ENCODE data around the gene NAGPA. TPM values are rescaled to one million over a fixed set of nuclear protein-coding genes. Genes with fewer than 3 reads are reported as not detected.

The NAGPA gene
- total RNA-seq, 2 donors from 2014 or later = 12.7 to 14.0 TPM

DNA sequence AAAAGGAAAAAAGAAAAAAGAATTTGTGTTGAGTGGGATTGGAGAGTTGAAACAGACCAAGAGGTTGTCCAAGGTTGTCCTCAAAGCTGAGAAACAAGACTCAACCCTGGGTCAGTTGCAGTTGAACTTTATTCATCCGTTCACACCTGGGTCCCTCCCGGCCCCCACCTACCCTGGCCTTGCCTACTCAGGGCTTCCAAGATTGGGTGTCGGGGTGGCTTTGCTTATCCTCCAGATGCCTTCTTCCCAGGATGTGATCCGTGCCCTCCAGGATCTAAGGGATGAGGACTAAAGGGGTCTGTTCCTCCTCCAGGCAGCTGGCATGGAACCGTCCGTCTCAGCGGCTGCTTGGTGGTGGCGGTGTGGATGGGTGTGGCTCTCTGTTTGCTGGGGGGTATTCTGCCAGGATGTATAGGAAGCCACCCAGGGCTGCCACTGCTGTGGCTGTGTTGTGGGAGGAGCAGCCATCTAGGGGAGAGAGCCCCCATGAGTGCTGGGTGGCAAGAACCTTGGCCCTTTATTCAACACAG lies 10.3 kb upstream of the NAGPA start:
- no peaks in the 10 kb centered on the region for H3K9me3 ChIP-seq (ENCODE audit: control insufficient read depth, low read length)
- no peak overlapping the region for H3K4me3 Mint-ChIP-seq
- peaks cover 10% of the 10 kb centered on the region for H3K27me3 ChIP-seq (ENCODE audit: control insufficient read depth, insufficient read depth, low read length, poor library complexity, severe bottlenecking)
- peaks cover 5% of the 10 kb centered on the region for H3K4me1 Mint-ChIP-seq
- no peak overlapping the region for H3K27ac ChIP-seq (ENCODE audit: low read depth, low read length)
- no peaks in the 10 kb centered on the region for H3K36me3 ChIP-seq (ENCODE audit: control insufficient read depth, insufficient read depth, low read length)
- no peaks in the 10 kb centered on the region for H3K4me1 ChIP-seq (ENCODE audit: control insufficient read depth, insufficient read depth, low read length)
- H3K9me3 Mint-ChIP-seq = no peaks in the 10 kb centered on the region
- H3K36me3 Mint-ChIP-seq (ENCODE audit: low read depth) = no peaks in the 10 kb centered on the region
- TF ChIP-seq, protein P1, sequence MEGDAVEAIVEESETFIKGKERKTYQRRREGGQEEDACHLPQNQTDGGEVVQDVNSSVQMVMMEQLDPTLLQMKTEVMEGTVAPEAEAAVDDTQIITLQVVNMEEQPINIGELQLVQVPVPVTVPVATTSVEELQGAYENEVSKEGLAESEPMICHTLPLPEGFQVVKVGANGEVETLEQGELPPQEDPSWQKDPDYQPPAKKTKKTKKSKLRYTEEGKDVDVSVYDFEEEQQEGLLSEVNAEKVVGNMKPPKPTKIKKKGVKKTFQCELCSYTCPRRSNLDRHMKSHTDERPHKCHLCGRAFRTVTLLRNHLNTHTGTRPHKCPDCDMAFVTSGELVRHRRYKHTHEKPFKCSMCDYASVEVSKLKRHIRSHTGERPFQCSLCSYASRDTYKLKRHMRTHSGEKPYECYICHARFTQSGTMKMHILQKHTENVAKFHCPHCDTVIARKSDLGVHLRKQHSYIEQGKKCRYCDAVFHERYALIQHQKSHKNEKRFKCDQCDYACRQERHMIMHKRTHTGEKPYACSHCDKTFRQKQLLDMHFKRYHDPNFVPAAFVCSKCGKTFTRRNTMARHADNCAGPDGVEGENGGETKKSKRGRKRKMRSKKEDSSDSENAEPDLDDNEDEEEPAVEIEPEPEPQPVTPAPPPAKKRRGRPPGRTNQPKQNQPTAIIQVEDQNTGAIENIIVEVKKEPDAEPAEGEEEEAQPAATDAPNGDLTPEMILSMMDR (conservative IDR thresholded peaks at IDR 0.05) = no peak
- peaks cover 22% of the 10 kb centered on the region for H3K27me3 Mint-ChIP-seq (ENCODE audit: insufficient read depth)
- H3K4me3 ChIP-seq (ENCODE audit: low read length) = no peak overlapping the region
- no peak for DNase-seq
- no peak overlapping the region for H3K27ac Mint-ChIP-seq
- no peak overlapping the region for H3K9ac ChIP-seq (ENCODE audit: extremely low read depth, low read length, poor library complexity, severe bottlenecking)
- WGBS, 2 experiments (ENCODE audit: insufficient coverage in 1 of 2, insufficient read length in 1 of 2) = 93 to 100% methylated on average over 3 to 8 of the region's 8 CpGs

DNA sequence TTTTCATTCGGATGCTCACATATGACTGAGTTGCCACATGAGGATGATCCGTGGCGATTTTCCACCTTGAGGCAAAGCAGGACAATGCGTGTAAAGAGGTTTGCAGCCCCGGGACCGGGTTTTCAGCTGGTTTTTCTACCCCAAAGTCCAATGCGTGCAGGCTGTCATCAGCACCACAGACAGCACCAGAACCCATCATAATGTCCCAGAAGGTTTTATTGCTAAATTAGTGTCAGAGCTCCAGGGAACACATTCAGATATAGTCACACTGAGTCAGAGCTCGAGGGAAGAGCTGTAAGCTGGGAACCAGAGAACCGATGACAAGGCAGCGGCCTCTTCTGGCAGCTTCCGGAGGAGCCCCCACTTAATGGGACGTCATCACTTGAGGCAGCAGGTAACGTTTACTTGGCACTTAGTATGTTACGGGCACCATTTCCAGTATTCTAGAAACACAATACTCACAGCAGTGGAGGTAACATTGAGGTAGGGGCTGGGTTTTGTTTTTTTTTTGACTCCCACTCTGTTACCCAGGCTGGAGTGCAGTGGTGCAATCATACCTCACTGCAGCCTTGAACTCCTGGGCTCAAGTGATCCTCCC lies 8.9 kb upstream of the NAGPA start:
- no peaks in the 10 kb centered on the region for H3K4me1 ChIP-seq (ENCODE audit: control insufficient read depth, insufficient read depth, low read length)
- DNase-seq = peak; percentile 70
- peaks cover 10% of the 10 kb centered on the region for H3K27me3 ChIP-seq (ENCODE audit: control insufficient read depth, insufficient read depth, low read length, poor library complexity, severe bottlenecking)
- no peak overlapping the region for H3K27ac ChIP-seq (ENCODE audit: low read depth, low read length)
- WGBS, 2 experiments (ENCODE audit: insufficient coverage in 1 of 2, insufficient read length in 1 of 2) = 79 to 93% methylated on average over 7 to 14 of the region's 14 CpGs
- H3K9ac ChIP-seq (ENCODE audit: extremely low read depth, low read length, poor library complexity, severe bottlenecking) = no peak overlapping the region
- TF ChIP-seq, protein P1 (conservative IDR thresholded peaks at IDR 0.05) = peak; percentile 64
- Mint-ChIP-seq H3K9me3 (no peaks in the 10 kb centered on the region), H3K36me3 (ENCODE audit: low read depth) (no peaks in the 10 kb centered on the region), H3K27ac (peak overlapping the region; percentile 4), H3K4me1 (peaks cover 5% of the 10 kb centered on the region), H3K4me3 (no peak overlapping the region), H3K27me3 (ENCODE audit: insufficient read depth) (peaks cover 22% of the 10 kb centered on the region)
- H3K9me3 ChIP-seq (ENCODE audit: control insufficient read depth, low read length) = no peaks in the 10 kb centered on the region
- H3K4me3 ChIP-seq (ENCODE audit: low read length) = no peak overlapping the region
- H3K36me3 ChIP-seq (ENCODE audit: control insufficient read depth, insufficient read depth, low read length) = no peaks in the 10 kb centered on the region

DNA sequence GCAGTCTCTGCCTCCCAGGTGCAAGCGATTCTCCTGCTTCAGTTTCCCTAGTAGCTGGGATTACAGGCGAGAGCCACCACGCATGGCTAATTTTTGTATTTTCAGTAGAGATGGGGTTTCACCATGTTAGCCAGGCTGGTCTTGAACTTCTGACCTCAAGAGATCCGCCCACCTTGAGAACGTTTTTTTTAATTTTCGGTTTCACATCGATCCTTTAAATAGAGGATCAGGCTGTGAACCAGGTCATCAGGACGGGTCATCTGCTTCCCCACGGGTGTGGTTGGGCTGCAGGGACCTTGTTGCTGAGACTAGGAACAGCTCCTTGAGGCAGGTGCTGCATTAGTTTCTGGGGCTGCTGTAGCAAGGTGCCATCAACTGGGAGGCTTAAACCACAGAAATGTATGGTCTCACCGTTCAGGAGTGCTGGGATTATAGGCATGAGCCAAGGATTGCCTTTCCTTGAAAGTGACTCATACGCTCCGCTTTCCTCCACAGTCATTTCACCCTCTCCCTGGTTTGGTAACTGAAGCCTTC lies 7.9 kb upstream of the NAGPA start:
- Histone ChIP-seq H3K9me3 (ENCODE audit: control insufficient read depth, low read length) (no peaks in the 10 kb centered on the region), H3K27ac (ENCODE audit: low read depth, low read length) (no peak overlapping the region), H3K36me3 (ENCODE audit: control insufficient read depth, insufficient read depth, low read length) (no peaks in the 10 kb centered on the region), H3K4me3 (ENCODE audit: low read length) (no peak overlapping the region), H3K9ac (ENCODE audit: extremely low read depth, low read length, poor library complexity, severe bottlenecking) (no peak overlapping the region), H3K4me1 (ENCODE audit: control insufficient read depth, insufficient read depth, low read length) (no peaks in the 10 kb centered on the region), H3K27me3 (ENCODE audit: control insufficient read depth, insufficient read depth, low read length, poor library complexity, severe bottlenecking) (peaks cover 10% of the 10 kb centered on the region)
- H3K4me1 Mint-ChIP-seq = peaks cover 8% of the 10 kb centered on the region
- no peak overlapping the region for H3K27ac Mint-ChIP-seq
- H3K27me3 Mint-ChIP-seq (ENCODE audit: insufficient read depth) = peaks cover 22% of the 10 kb centered on the region
- H3K4me3 Mint-ChIP-seq = no peak overlapping the region
- TF ChIP-seq, protein P1 (conservative IDR thresholded peaks at IDR 0.05) = no peak
- H3K9me3 Mint-ChIP-seq = no peaks in the 10 kb centered on the region
- no peak for DNase-seq
- WGBS, 2 experiments (ENCODE audit: insufficient coverage in 1 of 2, insufficient read length in 1 of 2) = 70 to 83% methylated on average over 12 of the region's 12 CpGs
- no peaks in the 10 kb centered on the region for H3K36me3 Mint-ChIP-seq (ENCODE audit: low read depth)

Measured in endodermal cell (in vitro differentiated cells).